K562 (cell line): ENCODE data around the gene SLC35G2. TPM values are rescaled to one million over a fixed set of nuclear protein-coding genes. Genes with fewer than 3 reads are reported as not detected.

Experiments used
- CBX3 ChIP-seq, 2 experiments: IDR thresholded peaks; 1 replicate in 1 of 2; 2 replicates in 1 of 2; pipeline ENCODE4 v1.6.1; 2012; ENCODE audit warnings: inconsistent platforms in 2 of 2, low read length in 2 of 2, borderline replicate concordance in 1 of 2, control low read depth in 1 of 2
- CGGBP1 ChIP-seq: fragments of 250-450 bp; sonication (Bioruptor Pico); IDR thresholded peaks from 2 replicates; pipeline ENCODE4 v1.9.0; 2021; ENCODE audit warnings: mild to moderate bottlenecking
- CREBBP ChIP-seq: IDR thresholded peaks from one replicate; pipeline ENCODE4 v1.6.1; 2012; ENCODE audit warnings: low read depth, mild to moderate bottlenecking, control low read depth, inconsistent platforms, low read length
- DPF2 ChIP-seq: fragments of 450-650 bp; IDR thresholded peaks from 2 replicates; pipeline ENCODE4 v1.6.1; 2016
- ELF4 ChIP-seq: fragments of 450-650 bp; formaldehyde crosslinking; IDR thresholded peaks from 2 replicates; pipeline ENCODE4 v1.4.0; 2022; ENCODE audit warnings: missing genetic modification characterization
- FOXA1 ChIP-seq: fragments of 450-650 bp; IDR thresholded peaks from 2 replicates; pipeline ENCODE4 v1.6.1; 2016; ENCODE audit warnings: mild to moderate bottlenecking, borderline replicate concordance
- GTF2E2 ChIP-seq: fragments of 200-800 bp; sonication (Bioruptor generic); IDR thresholded peaks from 2 replicates; pipeline ENCODE4 v1.6.1; 2016; ENCODE audit warnings: missing genetic modification characterization, missing compliant biosample characterization
- ILF3 ChIP-seq: fragments of 450-650 bp; IDR thresholded peaks from 2 replicates; pipeline ENCODE4 v1.6.1; 2018; ENCODE audit warnings: antibody characterized with exemption, mild to moderate bottlenecking, moderate library complexity, borderline replicate concordance
- KLF16 ChIP-seq: IDR thresholded peaks from 2 replicates; pipeline ENCODE4 v1.6.1; 2016; ENCODE audit warnings: antibody characterized with exemption
- LARP7 ChIP-seq: fragments of 450-650 bp; IDR thresholded peaks from 2 replicates; pipeline ENCODE4 v1.6.1; 2016
- MTF1 ChIP-seq: fragments of 250-450 bp; sonication (Bioruptor Pico); IDR thresholded peaks from 2 replicates; pipeline ENCODE4 v1.9.0; 2021; ENCODE audit warnings: moderate library complexity, mild to moderate bottlenecking, inconsistent platforms, borderline replicate concordance
- MYC ChIP-seq, 2 experiments: fragments of 250-450 bp in 1 of 2; sonication (Bioruptor Pico) in 1 of 2; IDR thresholded peaks; 2 replicates each; pipeline versions ENCODE4 v1.5.1 to v1.6.1; 2012 to 2021; ENCODE audit warnings: low read depth in 2 of 2, borderline replicate concordance in 1 of 2, improper control_type of control experiment in 1 of 2, low read length in 1 of 2, mild to moderate bottlenecking in 1 of 2, moderate library complexity in 1 of 2
- NFYB ChIP-seq: IDR thresholded peaks from 2 replicates; pipeline ENCODE4 v1.6.1; 2011; ENCODE audit warnings: mild to moderate bottlenecking, moderate library complexity; ENCODE audit not compliant: insufficient read length; ENCODE audit errors: extremely low read depth
- PHTF2 ChIP-seq: fragments of 250-450 bp; sonication (Bioruptor Pico); IDR thresholded peaks from 2 replicates; pipeline ENCODE4 v1.5.0; 2021; ENCODE audit warnings: mild to moderate bottlenecking
- POLR3A ChIP-seq: IDR thresholded peaks from 2 replicates; pipeline ENCODE4 v1.6.1; 2011; ENCODE audit warnings: borderline replicate concordance, mild to moderate bottlenecking, moderate library complexity; ENCODE audit not compliant: insufficient read length, insufficient read depth; ENCODE audit errors: extremely low read depth
- RBM25 ChIP-seq: fragments of 200-400 bp; formaldehyde crosslinking; IDR thresholded peaks from 2 replicates; pipeline ENCODE4 v1.6.1; 2018; ENCODE audit warnings: low read length, low read depth, moderate library complexity; ENCODE audit not compliant: severe bottlenecking
- SP1 ChIP-seq: sonication (generic); formaldehyde crosslinking; IDR thresholded peaks from 2 replicates; pipeline ENCODE4 v1.8.1; 2022; ENCODE audit warnings: mild to moderate bottlenecking, missing genetic modification reagents
- TAF1 ChIP-seq: IDR thresholded peaks from 2 replicates; pipeline ENCODE4 v1.6.1; 2011; ENCODE audit warnings: mild to moderate bottlenecking, low read length, moderate library complexity; ENCODE audit not compliant: insufficient read depth, control insufficient read depth, severe bottlenecking; ENCODE audit errors: extremely low read depth
- TRIM24 ChIP-seq, 2 experiments: fragments of 450-650 bp; IDR thresholded peaks; 2 replicates each; pipeline ENCODE4 v1.6.1; 2016
- USF2 ChIP-seq: sonication (generic); formaldehyde crosslinking; IDR thresholded peaks from 2 replicates; pipeline ENCODE4 v1.5.0; 2020; ENCODE audit warnings: missing genetic modification reagents
- ZBTB17 ChIP-seq: fragments of 450-650 bp; formaldehyde crosslinking; IDR thresholded peaks from 2 replicates; pipeline ENCODE4 v1.4.0; 2020; ENCODE audit warnings: mild to moderate bottlenecking
- ZBTB7A ChIP-seq: IDR thresholded peaks from 2 replicates; pipeline ENCODE4 v1.6.1; 2011; ENCODE audit warnings: low read depth, mild to moderate bottlenecking, low read length, moderate library complexity, borderline replicate concordance; ENCODE audit not compliant: control insufficient read depth
- ZHX1 ChIP-seq: fragments of 150-350 bp; conservative IDR thresholded peaks from 2 replicates; pipeline ENCODE4 v1.6.1; 2014; ENCODE audit warnings: low read length
- ZNF165 ChIP-seq: fragments of 250-450 bp; sonication (Bioruptor Pico); IDR thresholded peaks from 2 replicates; pipeline ENCODE4 v1.4.0; 2020; ENCODE audit warnings: borderline replicate concordance
- ZNF253 ChIP-seq: fragments of 250-450 bp; sonication (Bioruptor Pico); conservative IDR thresholded peaks from 2 replicates; pipeline ENCODE4 v1.6.1; 2021; ENCODE audit warnings: mild to moderate bottlenecking
- ZNF408 ChIP-seq: fragments of 250-450 bp; sonication (Bioruptor Pico); IDR thresholded peaks from 2 replicates; pipeline ENCODE4 v1.4.0; 2020; ENCODE audit warnings: low read depth, mild to moderate bottlenecking, moderate library complexity
- ZNF699 ChIP-seq: fragments of 250-450 bp; sonication (Bioruptor Pico); IDR thresholded peaks from 2 replicates; pipeline ENCODE4 v1.8.0; 2021; ENCODE audit warnings: mild to moderate bottlenecking, moderate library complexity; ENCODE audit not compliant: insufficient replicate concordance
- ZNF75A ChIP-seq: fragments of 450-650 bp; formaldehyde crosslinking; IDR thresholded peaks from 2 replicates; pipeline ENCODE4 v1.4.0; 2020; ENCODE audit warnings: mild to moderate bottlenecking
- polyA plus RNA-seq, 8 experiments: library from polyadenylated mRNA; depleted of rRNA in 4 of 8; stranded (reverse) in 5 of 8; unstranded in 3 of 8; fragments of >200 nt; fragmentation: Nextera tagmentation in 2 of 8; fragmentation: Illumina TruSeq in 1 of 8; extraction: Ambion mirVana in 2 of 8; extraction: Trizol in 1 of 8; gene quantifications; 2 replicates each; pipeline versions ENCODE4 v1.2.1 to v1.2.3, GENCODE V29; 2011 to 2014; ENCODE audit warnings: inconsistent platforms in 1 of 8, missing spikeins in 1 of 8
- total RNA-seq, 7 experiments: library from RNA; depleted of rRNA in 6 of 7; stranded (reverse); fragments of >200 nt in 6 of 7; fragmentation: Illumina TruSeq in 2 of 7; extraction: Trizol in 2 of 7; gene quantifications; 2 replicates each; pipeline versions ENCODE4 v1.2.1 to v1.2.3, GENCODE V29; 2011 to 2021; ENCODE audit warnings: low replicate concordance in 1 of 7

The SLC35G2 gene
- total and polyA plus RNA-seq, 9 of the 15 experiments (the other 6 are each of a cell fraction or from before 2014, with no cell fraction given), result 2.6 to 5.9 (median 3.2) TPM

GRCh38 chr3:136899622-136900158 is 80.8 kb downstream of the SLC35G2 start (continued):
- no peak for TF ChIP-seq PHTF2 (CRISPR knock-in tag)
- TF ChIP-seq FOXA1, result no peak
- TF ChIP-seq ELF4 (CRISPR knock-in tag), result no peak
- TF ChIP-seq DPF2, result peak; percentile 91
- TF ChIP-seq ZNF75A (CRISPR knock-in tag), result no peak
- no peak for TF ChIP-seq SP1 (CRISPR knock-in tag)
- TF ChIP-seq ZNF165 (CRISPR knock-in tag), result no peak
- TF ChIP-seq ZBTB17, result no peak
- TF ChIP-seq RBM25, result no peak
- TF ChIP-seq MTF1, result no peak
- TF ChIP-seq KLF16, result peak; percentile 84
- no peak for TF ChIP-seq ZNF253 (CRISPR knock-in tag)
- TF ChIP-seq ZNF699, result no peak
- TF ChIP-seq USF2 (CRISPR knock-in tag), result no peak
- TF ChIP-seq NFYB, result no peak
- TF ChIP-seq TAF1, result no peak
- TF ChIP-seq GTF2E2 (tag), result no peak
- TF ChIP-seq TRIM24 (IDR thresholded peaks at IDR 0.05), result peak; percentile 81
- TF ChIP-seq ZNF408 (CRISPR knock-in tag), result no peak
- TF ChIP-seq MYC (IDR thresholded peaks at IDR 0.05; ENCODE audit: low read depth, low read length), result no peak
- TF ChIP-seq MYC (CRISPR knock-in tag; IDR thresholded peaks at IDR 0.05; ENCODE audit: borderline replicate concordance, low read depth), result no peak
- no peak for TF ChIP-seq CBX3 (IDR thresholded peaks at IDR 0.05; ENCODE audit: borderline replicate concordance in 1 of 2, low read length in 2 of 2)
- TF ChIP-seq LARP7, result no peak
- TF ChIP-seq ZHX1, result no peak
- TF ChIP-seq CREBBP, result no peak
- TF ChIP-seq POLR3A, result no peak
- no peak for TF ChIP-seq CGGBP1
- TF ChIP-seq ILF3, result no peak
- TF ChIP-seq ZBTB7A, result no peak
